ENCODE measurements around the gene ABCG1. TPM values are rescaled to one million over a fixed set of nuclear protein-coding genes. Genes with fewer than 3 reads are reported as not detected.

The ABCG1 gene
- polyA plus RNA-seq (2013, experiment 1 of 2): 1.4 TPM
- polyA plus RNA-seq (2013, experiment 2 of 2): 1.8 TPM

GRCh38 chr21:42218836-42219605 lies at the start of gene ABCG1:
Gene ABCG1 (plus strand): TSS chr21:42219140. CDS start chr21:42219263, 123 bp downstream.
- peak within 1 kb of the TSS; percentile 39 for H2BK15ac ChIP-seq (ENCODE audit: low read length)
- H3K23ac ChIP-seq (ENCODE audit: low read depth, low read length, poor library complexity): peak within 1 kb of the TSS; percentile 21
- no peaks in the 10 kb centered on the region for H3K36me3 ChIP-seq (replicated peaks in 1 of 2; ENCODE audit: control insufficient read depth in 2 of 2, insufficient read depth in 2 of 2, low read length in 2 of 2)
- no peak within 1 kb of the TSS for H2BK12ac ChIP-seq (ENCODE audit: low read length)
- peak within 1 kb of the TSS; percentile 0 for H2BK5ac ChIP-seq (ENCODE audit: low read length)
- peak; percentile 53 for DNase-seq (ENCODE audit: low spot score)
- H3K18ac ChIP-seq (ENCODE audit: low read length): peak within 1 kb of the TSS; percentile 82
- no peaks in the 10 kb centered on the region for H3K9me3 ChIP-seq (replicated peaks in 1 of 2; ENCODE audit: control insufficient read depth in 2 of 2, insufficient read depth in 1 of 2, low read depth in 1 of 2, low read length in 2 of 2)
- no peak within 1 kb of the TSS for H4K91ac ChIP-seq (ENCODE audit: low read depth, low read length, poor library complexity)
- peak within 1 kb of the TSS; percentile 100 for H3K4me2 ChIP-seq (ENCODE audit: insufficient read depth, low read length, poor library complexity, severe bottlenecking)
- peaks cover 11% of the 10 kb centered on the region in 2 donors for H3K4me1 ChIP-seq (ENCODE audit: control insufficient read depth in 2 of 2, insufficient read depth in 1 of 2, low read depth in 1 of 2, low read length in 2 of 2)
- H3K14ac ChIP-seq (ENCODE audit: low read length): no peak within 1 kb of the TSS
- H2AK5ac ChIP-seq (ENCODE audit: low read depth, low read length): no peak within 1 kb of the TSS
- H4K8ac ChIP-seq (ENCODE audit: low read depth, low read length): no peak within 1 kb of the TSS
- no peak within 1 kb of the TSS for H3K27ac ChIP-seq (replicated peaks; ENCODE audit: low read length)
- H2AFZ ChIP-seq (ENCODE audit: low read length): peak within 1 kb of the TSS; percentile 77
- no peak within 1 kb of the TSS for H3K4ac ChIP-seq (ENCODE audit: low read length)
- WGBS, 2 donors (ENCODE audit: extremely low coverage in 2 of 2, insufficient read length in 2 of 2, insufficient replicate concordance in 1 of 2): no CpG with 5 or more reads among the region's 83 CpGs
- H3K9ac ChIP-seq (ENCODE audit: low read depth, low read length, poor library complexity): peak within 1 kb of the TSS; percentile 89
- H3K79me1 ChIP-seq (ENCODE audit: low read depth, low read length): no peaks in the 10 kb centered on the region
- no peak within 1 kb of the TSS for H2BK120ac ChIP-seq (ENCODE audit: low read depth, low read length)
- peaks cover 0 to 62% (median 15%) of the 10 kb centered on the region in 3 experiments for H3K27me3 ChIP-seq (ENCODE audit: control insufficient read depth in 3 of 3, insufficient read depth in 3 of 3, low read depth in 1 of 3, low read length in 3 of 3)
- peak within 1 kb of the TSS in 1 of 2 donors; percentile 82 for H3K4me3 ChIP-seq (ENCODE audit: low read length in 2 of 2)

- Histone ChIP-seq H3K9me3 (replicated peaks in 1 of 2; ENCODE audit: control insufficient read depth in 2 of 2, insufficient read depth in 1 of 2, low read depth in 1 of 2, low read length in 2 of 2) (peaks cover 0 to 1% of the 10 kb centered on the region in 2 donors), H3K79me1 (ENCODE audit: low read depth, low read length) (no peaks in the 10 kb centered on the region), H2AFZ (ENCODE audit: low read length) (no peak overlapping the region), H3K4me3 (ENCODE audit: low read length in 2 of 2) (no peak overlapping the region), H2AK5ac (ENCODE audit: low read depth, low read length) (no peak overlapping the region), H3K36me3 (replicated peaks in 1 of 2; ENCODE audit: control insufficient read depth in 2 of 2, insufficient read depth in 2 of 2, low read length in 2 of 2) (no peaks in the 10 kb centered on the region), H3K27ac (replicated peaks; ENCODE audit: low read length) (no peak overlapping the region), H3K23ac (ENCODE audit: low read depth, low read length, poor library complexity) (no peak overlapping the region), H3K4me2 (ENCODE audit: insufficient read depth, low read length, poor library complexity, severe bottlenecking) (no peak overlapping the region), H4K91ac (ENCODE audit: low read depth, low read length, poor library complexity) (no peak overlapping the region), H3K27me3 (ENCODE audit: control insufficient read depth in 3 of 3, insufficient read depth in 3 of 3, low read depth in 1 of 3, low read length in 3 of 3) (no peaks in the 10 kb centered on the region), H3K4ac (ENCODE audit: low read length) (no peak overlapping the region), H3K4me1 (ENCODE audit: control insufficient read depth in 2 of 2, insufficient read depth in 1 of 2, low read depth in 1 of 2, low read length in 2 of 2) (no peaks in the 10 kb centered on the region), H2BK12ac (ENCODE audit: low read length) (no peak overlapping the region), H2BK120ac (ENCODE audit: low read depth, low read length) (no peak overlapping the region), H3K9ac (ENCODE audit: low read depth, low read length, poor library complexity) (no peak overlapping the region), H3K14ac (ENCODE audit: low read length) (no peak overlapping the region), H2BK5ac (ENCODE audit: low read length) (no peak overlapping the region), H3K18ac (ENCODE audit: low read length) (no peak overlapping the region), H2BK15ac (ENCODE audit: low read length) (no peak overlapping the region), H4K8ac (ENCODE audit: low read depth, low read length) (no peak overlapping the region)
- DNase-seq (ENCODE audit: low spot score): no peak
Observed at GRCh38 chr21:42169758-42170157, 49.2 kb upstream of the ABCG1 start.

- no peak overlapping the region for H2BK5ac ChIP-seq (ENCODE audit: low read length)
- H4K8ac ChIP-seq (ENCODE audit: low read depth, low read length): no peak overlapping the region
- no peak overlapping the region for H2BK12ac ChIP-seq (ENCODE audit: low read length)
- H3K14ac ChIP-seq (ENCODE audit: low read length): no peak overlapping the region
- no peak overlapping the region for H3K4me2 ChIP-seq (ENCODE audit: insufficient read depth, low read length, poor library complexity, severe bottlenecking)
- no peak overlapping the region for H3K9ac ChIP-seq (ENCODE audit: low read depth, low read length, poor library complexity)
- H3K79me1 ChIP-seq (ENCODE audit: low read depth, low read length): no peaks in the 10 kb centered on the region
- H3K4me1 ChIP-seq (ENCODE audit: control insufficient read depth in 2 of 2, insufficient read depth in 1 of 2, low read depth in 1 of 2, low read length in 2 of 2): no peaks in the 10 kb centered on the region
- H3K4ac ChIP-seq (ENCODE audit: low read length): no peak overlapping the region
- no CpG with 5 or more reads among the region's 14 CpGs for WGBS, 2 donors (ENCODE audit: extremely low coverage in 2 of 2, insufficient read length in 2 of 2, insufficient replicate concordance in 1 of 2)
- H3K27me3 ChIP-seq (ENCODE audit: control insufficient read depth in 3 of 3, insufficient read depth in 3 of 3, low read depth in 1 of 3, low read length in 3 of 3): no peaks in the 10 kb centered on the region
- no peaks in the 10 kb centered on the region for H3K9me3 ChIP-seq (replicated peaks in 1 of 2; ENCODE audit: control insufficient read depth in 2 of 2, insufficient read depth in 1 of 2, low read depth in 1 of 2, low read length in 2 of 2)
- no peak overlapping the region for H3K27ac ChIP-seq (replicated peaks; ENCODE audit: low read length)
- no peak overlapping the region for H2AFZ ChIP-seq (ENCODE audit: low read length)
- H3K4me3 ChIP-seq (ENCODE audit: low read length in 2 of 2): no peak overlapping the region
- H3K18ac ChIP-seq (ENCODE audit: low read length): no peak overlapping the region
- no peak overlapping the region for H2BK15ac ChIP-seq (ENCODE audit: low read length)
- H4K91ac ChIP-seq (ENCODE audit: low read depth, low read length, poor library complexity): no peak overlapping the region
- H2AK5ac ChIP-seq (ENCODE audit: low read depth, low read length): no peak overlapping the region
- H2BK120ac ChIP-seq (ENCODE audit: low read depth, low read length): no peak overlapping the region
- no peak overlapping the region for H3K23ac ChIP-seq (ENCODE audit: low read depth, low read length, poor library complexity)
- DNase-seq (ENCODE audit: low spot score): no peak
- H3K36me3 ChIP-seq (replicated peaks in 1 of 2; ENCODE audit: control insufficient read depth in 2 of 2, insufficient read depth in 2 of 2, low read length in 2 of 2): no peaks in the 10 kb centered on the region
Observed at GRCh38 chr21:42171091-42172053, 47.6 kb upstream of the ABCG1 start.

All from neuronal stem cell (in vitro differentiated cells).